ENCODE results near the gene DNAH8.

The DNAH8 gene

DNA sequence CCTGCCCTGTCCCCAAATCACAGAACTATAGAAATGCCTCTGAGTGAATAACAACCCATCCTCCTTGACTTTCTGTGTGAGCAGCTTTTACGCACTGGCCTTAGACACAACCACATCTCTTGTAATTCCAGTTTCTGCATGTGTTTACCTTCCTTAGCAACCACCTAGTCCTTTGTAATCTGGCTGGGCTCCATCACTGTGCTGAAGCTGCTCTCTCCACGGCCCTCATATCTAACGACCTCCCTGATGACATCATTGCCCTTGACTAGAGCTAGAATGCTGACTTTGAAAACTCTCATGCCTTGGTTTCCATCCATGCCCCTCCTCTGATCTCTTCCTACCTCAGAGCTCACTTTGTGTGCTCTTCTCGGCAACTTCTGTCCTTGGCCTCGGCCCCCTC is 303.0 kb downstream of the DNAH8 start:
- intact Hi-C loops (cut with DNase I): no loop called here
- DNase-seq: no peak

DNA sequence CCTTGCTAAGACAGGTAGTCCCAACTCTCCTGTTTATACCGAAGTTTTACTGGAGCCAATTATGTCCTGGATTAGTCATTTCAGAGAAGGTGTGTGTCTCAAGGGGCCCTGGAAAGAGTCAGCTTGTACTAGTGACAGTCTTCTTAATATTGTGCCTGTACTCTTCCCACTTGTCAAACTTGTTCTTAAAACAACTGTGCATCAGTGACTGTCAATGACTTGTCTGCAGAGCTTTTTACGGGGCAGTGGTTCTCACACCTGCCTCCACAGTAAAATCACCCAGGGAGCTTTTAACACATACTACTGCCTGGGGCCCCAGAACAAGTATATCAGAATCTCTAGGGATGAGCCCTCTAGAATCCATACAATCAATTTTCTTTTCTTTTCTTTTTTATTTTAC is 305.0 kb downstream of the DNAH8 start:
- no peak for DNase-seq
- intact Hi-C loops (cut with DNase I): no loop called here

DNA sequence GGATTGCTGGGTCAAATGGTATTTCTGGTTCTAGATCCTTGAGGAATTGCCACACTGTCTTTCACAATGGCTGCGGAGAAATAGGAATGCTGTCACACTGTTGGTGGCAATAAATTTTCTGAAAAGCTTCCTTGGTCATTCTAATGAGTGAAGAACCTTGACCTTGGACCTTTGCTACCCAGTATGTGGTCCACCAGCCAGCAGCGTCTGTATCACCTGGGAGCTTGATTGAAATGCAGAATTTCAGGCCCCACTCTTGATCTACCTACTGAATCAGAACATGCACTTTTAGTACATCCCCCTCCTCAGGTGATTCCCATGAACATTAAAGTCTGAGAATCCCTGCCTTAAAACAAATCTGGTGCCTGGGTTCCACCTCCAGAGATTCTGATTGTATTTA is 305.9 kb downstream of the DNAH8 start:
- peak in 1 of 42 donors; percentile 14 for DNase-seq
- intact Hi-C loops (cut with DNase I): no loop called here

DNA sequence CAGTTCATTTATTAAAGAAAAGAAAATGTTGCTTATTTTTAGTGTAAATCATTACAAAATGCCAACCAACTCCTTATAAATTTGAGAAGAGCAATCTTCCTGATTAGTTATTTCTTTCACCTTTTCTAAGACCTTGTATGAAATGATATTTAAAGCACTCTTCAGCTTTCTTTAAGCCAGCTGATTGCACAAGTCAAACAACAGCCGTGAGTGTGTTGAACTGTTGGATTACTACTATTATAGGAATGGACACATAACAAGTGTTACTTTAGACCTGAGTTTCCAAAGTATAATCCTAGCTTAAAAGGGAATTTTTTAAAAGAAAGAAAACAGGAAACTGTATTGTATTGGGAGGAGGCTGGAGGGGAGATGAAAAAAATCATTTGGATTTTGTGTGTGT is 306.7 kb downstream of the DNAH8 start:
- intact Hi-C loops (cut with DNase I): no loop called here
- DNase-seq: no peak

DNA sequence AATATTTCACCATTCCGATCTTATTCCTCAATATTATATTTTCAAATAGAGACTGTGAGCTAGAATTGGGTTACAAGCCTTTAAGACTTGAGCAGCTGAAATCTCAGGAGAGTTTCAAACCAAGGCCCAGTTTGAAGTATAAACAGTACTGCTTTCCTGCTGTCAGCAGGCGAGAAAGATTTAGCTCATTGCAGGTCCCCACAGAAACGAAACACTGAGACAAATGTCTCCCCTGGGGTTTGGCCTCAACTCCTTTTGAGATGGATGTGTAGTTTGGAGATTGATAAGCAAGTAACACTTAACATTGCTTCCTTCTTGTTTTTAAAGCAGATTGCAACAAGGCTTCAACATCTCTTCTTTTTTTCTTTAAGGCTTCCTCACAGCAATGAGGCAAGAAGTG is 311.1 kb downstream of the DNAH8 start:
- intact Hi-C loops (cut with DNase I): no loop called here
- peak in 1 of 42 donors; percentile 3 for DNase-seq

DNA sequence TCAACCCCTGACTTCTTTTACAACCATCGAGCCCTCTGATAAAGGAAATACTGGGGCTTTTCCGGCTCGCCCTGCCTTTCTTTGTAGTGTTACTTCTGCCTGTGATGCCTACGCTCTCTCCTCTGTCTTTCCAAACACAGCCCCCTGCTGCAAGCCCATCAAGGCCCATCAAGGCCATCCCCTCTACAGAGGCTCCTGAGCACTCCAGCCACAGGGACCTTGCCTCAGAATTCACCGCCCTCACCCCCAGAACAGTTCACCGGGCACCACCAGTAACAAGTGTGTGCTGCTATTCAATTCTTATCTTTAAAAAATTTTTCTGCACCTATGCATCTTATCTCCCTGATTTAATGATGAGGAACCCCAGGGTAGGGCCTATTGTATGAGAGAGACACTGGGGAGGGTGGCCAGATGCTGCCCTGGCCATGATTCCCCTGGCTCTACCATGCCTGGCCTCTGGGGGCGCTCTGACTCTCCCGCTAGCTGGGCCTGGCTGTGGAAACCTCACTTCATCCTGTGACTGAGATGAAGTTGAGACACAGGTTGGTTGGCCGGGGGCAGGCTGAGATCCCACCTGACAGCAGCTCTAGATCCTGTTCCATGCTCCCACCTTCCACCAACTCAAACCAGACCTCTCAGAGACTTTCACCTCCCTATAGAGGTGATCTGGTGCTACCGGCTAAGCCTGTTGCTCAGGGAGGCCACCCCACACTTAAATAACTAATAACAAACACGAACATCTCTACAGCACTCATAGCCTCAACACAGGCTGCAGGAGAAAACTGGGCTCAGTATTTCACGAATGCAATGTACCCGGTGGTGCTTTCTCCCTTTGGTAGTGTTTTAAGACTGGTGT is 314.3 kb downstream of the DNAH8 start:
- DNase-seq: peak in 3 of 42 donors; percentile 19 to 55 (median 36)
- intact Hi-C loops (cut with DNase I): no loop called here

DNA sequence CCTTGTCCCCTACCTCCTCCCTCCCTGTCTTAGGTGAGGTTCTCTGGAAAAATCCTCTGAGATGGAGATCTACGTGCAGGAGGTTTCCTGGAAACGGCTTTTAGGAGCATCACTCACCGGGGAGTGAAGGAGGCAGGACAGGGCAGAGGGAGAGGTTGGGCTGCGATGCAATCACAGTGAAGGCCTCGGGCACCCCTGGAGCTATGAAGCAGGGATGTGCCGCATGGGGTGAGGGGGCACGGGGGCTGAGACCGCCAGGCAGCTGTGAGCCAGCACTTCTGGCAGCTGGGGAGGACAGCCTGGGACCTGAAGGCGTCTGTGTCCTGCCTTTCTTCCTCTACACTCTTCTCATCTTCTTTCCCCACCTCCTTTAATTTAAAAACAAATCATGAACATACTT is 320.6 kb downstream of the DNAH8 start:
- DNase-seq: no peak
- intact Hi-C loops (cut with DNase I): no loop called here

DNA sequence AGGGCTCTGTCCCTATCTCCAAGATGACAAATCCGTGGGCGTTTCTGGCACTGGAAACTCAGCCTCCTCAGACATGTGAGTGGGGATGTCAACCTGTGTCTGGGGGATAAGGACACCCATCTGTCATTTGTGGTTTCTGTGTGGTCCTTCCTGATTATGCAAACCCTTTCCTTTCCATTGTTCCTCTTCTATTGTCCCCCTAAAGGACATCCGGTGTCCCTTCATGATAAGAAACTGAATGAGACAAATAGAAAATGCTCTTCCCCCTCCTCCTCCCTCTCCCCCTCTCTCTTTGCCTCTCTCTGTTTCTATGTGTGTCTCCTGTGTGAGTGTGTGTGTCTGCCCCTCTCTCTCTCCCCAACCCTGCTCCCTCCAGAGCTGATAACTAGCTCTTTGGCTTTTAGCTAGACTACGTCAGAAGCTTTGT is 322.0 kb downstream of the DNAH8 start:
- DNase-seq: no peak
- intact Hi-C loops (cut with DNase I): no loop called here

DNA sequence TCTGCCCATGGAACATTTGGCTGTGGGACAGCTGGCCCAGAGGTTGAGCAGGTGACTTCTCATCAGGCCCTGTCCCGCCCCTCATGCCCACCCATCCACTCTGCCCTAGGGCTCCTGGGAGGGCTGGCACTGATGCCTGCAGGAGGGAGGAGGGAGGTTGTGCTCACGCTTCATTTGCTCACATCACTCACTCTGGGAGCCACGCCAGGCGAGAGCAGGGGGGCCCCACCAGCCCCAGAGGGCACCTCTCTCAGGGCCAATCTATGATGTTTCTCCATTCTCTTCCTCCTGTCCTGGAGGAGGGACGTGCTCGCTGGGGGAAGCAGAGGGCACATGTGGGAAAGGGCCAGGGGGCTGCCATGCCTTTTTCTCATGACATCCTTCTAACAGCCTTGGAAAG is 322.6 kb downstream of the DNAH8 start:
- DNase-seq: no peak
- intact Hi-C loops (cut with DNase I): no loop called here

DNA sequence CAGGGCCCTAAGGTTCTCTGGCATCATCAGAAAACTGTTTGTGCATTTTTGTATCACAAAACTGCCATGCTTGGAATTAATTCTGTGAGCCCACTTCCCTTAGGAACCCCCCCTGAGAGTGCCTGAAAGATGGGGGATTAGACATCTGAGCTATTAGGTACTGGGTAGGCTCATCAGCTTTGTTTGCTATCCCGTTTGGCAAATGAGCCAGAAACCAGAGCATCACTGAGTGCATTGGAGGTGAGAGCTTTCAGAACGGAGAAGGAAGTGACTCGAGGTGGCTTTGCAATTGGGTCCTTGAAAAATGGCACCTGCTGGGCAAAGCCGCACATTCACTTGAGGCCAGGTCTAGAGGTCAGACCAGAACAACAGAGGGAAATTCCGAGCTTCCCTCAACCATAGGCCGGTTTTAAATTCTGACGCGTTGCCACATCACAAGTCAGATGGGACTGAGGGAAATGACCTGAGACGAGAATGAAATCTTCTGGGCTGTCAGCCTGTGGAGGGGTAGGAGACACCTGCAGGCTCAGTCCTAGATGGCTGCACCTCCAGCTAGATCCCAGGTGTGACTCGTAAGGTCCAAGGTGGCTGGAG is 325.1 kb downstream of the DNAH8 start:
- no peak for DNase-seq
- intact Hi-C loops (cut with DNase I): no loop called here

DNA sequence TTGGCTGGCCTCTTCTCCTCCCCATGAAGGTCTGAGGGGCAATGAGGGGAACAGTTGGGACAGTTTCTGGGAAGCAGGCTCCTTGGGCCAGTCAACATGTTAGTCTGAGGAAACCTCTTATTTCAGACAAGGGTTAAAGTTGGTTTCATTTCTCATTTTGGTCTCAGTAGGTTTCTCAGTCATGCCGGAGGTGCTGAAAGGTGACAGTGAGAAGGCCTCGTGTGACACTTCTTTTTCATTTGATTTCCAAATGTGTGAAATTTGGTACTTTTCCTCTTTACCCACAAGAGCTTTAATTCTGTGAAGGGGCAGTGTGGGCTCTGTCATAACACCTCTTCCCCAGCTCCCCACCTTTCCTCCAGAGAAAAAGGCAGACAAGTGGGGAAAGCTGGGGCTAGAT is 326.0 kb downstream of the DNAH8 start:
- intact Hi-C loops (cut with DNase I): no loop called here
- no peak for DNase-seq

DNA sequence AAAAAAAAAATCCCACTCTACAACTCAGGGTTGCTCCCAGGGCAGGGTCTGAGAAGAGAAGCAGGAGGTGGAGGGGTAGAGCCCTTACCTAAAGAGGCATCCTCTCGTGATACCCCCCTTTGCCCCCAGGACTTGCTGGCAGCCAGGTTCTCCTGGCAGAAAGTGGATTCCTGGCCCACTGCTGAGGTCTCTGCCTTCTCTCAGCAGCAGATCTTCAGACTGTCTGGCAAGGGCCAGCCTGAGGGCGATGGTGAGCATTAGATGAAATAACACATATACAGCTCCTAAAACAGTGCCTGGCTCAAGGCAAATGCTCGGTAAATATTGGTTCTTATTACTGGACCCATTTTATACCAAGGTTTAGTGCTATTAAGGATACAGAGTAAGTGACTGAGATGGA is 328.7 kb downstream of the DNAH8 start:
- intact Hi-C loops (cut with DNase I): no loop called here
- DNase-seq: no peak

DNA sequence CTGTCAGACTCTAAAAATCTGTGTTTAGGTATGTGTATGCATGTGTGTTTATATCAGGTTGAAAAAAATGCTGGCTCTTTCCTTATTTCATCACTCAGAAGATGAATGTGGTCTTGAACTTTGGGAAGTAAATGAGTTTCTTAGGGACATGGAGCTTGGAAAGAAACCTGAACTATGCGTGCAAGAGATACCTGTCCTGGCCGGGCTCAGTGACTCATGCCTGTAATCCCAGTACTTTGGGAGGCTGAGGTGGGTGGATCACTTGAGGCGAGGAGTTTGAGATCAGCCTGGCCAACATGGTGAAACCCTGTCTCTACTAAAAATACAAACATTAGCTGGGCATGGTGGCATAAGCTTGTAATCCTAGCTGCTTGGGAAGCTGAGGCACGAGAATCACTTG is 329.1 kb downstream of the DNAH8 start:
- no peak for DNase-seq
- intact Hi-C loops (cut with DNase I): no loop called here

DNA sequence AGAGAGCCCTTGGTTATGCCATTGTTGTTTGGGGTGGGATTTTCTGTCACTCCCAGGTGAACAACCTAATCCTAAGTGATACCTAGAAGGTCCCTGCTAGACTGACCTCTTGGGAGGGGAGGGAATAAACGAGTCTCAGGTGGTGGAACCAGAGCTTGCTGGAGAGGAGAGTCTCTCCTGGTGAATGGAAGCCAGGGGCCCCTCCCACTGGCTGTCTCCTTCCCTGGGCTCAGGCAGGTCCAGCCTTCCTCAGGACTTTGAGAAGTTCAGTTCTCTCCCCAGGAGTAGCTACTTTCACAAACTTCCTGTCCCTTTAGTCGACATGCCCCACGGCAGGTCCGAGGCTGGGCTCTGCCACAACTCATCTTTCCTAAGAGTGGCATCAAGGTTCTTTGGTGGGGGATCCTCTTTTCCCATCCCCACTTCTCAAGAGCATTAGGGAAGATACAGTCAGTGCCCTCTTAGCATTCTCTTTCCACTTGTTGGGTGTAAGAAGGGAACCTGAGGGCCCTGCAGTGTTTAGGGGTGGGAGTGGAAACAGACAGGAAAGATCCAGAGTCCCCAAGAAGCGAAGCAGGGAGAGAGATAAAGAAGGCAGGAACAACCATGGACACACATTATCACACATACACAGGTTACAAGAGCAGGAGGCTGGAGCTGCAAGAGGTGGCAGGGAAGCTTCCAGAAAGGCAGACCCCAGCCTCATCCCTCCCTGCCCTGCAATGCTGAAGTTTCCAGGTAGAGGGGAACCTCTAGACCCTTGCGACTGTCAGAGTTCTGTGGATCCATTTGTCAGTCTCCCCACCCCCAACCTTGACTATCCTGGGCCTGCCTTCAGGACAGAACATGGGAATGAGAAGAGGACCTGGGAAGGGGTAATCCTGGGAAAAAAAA is 332.6 kb downstream of the DNAH8 start:
- DNase-seq: no peak

DNA sequence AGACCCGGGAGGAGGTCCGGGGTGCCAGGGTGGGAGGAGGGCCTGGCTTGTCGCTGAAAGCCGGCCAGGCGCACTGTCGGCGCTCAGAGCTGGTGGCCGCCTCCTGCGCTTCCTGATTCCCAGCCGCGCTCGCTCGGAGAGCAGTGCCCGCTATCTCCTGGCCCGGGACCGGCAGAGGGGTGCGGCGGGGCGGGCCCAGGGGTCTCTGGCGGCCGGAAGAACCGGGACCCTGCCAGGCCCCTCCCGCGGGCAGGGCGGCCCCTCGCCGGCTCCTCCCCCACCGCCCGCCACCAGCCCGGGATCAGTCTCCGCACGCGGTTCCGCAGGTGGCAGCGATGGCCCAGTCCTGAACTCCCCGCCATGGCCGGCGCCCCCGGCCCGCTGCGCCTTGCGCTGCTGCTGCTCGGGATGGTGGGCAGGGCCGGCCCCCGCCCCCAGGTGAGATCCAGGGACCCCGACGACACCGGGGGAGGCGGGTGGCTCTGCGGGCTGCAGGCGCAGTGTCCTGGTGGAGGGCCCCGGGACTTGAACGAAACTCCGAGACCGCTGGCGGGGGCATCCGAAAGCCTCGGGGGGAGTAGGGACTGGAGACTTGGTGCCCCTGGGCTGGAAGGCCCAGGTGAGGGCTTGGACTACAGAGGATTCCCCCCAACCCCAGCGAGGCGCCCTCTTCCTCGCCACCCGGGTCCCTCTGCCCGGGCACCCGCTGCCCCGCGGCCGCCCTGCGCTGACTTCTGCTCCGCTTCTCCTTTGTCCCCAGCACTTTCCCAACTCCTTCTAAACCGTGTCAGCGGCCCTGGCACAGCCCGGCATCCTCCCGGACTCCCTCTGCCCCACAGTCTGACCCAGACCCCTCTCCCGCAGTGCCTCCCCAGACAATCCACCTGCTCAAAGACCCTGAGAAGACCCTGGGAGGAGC is 333.6 kb downstream of the DNAH8 start, which contains the start of gene GLP1R:
TSS of gene GLP1R (plus strand) at position 301 of the 919 bp plus-strand sequence. CDS start at position 361, 60 bp downstream.
- DNase-seq: no peak
- intact Hi-C loops (cut with DNase I): no loop called here

More for the DNA sequence above, 332.6 kb downstream of the DNAH8 start:
- intact Hi-C loops (cut with DNase I): no loop called here

DNA sequence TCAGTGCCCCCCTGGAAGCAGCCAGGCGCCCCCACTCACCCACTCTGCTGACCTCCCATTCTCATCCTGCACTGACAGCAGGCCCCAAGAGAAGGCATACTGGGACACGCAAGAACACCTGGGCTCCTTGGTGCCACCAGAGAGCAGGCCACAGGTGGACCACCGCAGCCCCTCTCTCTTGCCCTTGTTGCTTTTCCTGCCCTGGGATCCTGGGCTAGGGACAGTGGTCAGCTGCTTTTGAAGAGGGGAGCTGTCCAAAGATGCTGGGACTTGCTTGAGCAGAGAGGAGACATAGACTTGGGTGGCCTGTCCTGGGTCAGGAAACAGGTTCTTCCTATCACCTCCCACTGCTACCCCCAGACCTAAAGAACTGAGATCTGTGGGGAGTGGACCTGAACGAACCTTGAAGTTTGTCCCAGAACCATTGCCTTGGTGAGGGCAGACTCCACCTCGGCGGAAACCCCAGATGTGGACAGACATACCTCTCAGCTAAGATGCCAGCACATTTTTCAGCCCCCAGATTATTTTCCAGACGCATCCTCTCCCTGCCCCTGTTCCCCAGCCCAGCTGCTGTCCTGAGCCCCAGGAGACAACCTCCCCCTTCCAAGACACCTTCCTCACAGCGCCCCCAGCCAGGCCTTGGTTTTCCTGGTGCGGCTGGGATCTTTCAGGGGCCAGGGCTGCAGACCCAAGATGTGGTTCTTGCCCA is 334.6 kb downstream of the DNAH8 start:
- intact Hi-C loops (cut with DNase I): no loop called here
- DNase-seq: peak in 1 of 42 donors; percentile 26

DNA sequence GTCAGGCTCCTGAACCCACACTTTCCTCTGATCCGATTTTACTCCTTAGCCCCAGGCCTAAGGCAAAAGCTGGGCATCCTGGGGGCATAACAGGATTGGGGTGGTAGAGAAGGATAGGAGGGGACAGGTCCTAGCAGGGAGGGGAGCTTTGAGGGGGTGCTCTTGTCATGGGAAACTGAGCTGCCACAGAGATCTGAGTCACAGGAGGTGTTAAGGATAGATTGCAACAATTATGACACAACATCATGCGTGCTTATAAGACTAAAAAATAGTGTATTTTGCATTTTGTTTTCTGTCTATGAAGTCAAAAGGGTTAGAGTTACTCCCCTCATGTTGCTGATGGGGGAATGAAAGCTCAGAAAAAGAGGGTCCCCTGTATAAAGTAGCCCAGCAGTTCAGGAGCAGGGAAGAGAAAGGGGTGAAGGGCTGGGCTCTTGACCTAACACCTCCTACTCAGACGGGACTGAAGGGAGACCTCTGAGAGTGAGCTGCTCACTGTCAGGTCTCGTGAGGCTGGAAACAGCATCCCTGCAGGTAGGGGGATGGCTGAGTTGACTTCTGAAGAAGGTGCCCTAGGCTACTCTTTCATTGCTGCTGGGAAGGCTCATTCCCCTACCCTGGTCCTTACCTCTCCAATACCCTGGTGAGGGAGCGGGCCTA is 335.5 kb downstream of the DNAH8 start:
- intact Hi-C loops (cut with DNase I): no loop called here
- peak in 2 of 42 donors; percentile 21 to 28 for DNase-seq
